T-cell (primary cell): Measurements from ENCODE around the gene SGSM1. TPM values are rescaled to one million over a fixed set of nuclear protein-coding genes. Genes with fewer than 3 reads are reported as not detected.

Source experiments
- ATAC-seq, 4 experiments: fragments of 200-7000 bp in 3 of 4; fragments of 150-1000 bp in 1 of 4; cut with Tn5 transposase; replicated peaks in 1 of 4; 1 replicate in 3 of 4; 2 replicates in 1 of 4; pipeline ENCODE4 v1.10.0; 2021; ENCODE audit warnings: moderate library complexity in 3 of 4, mild to moderate bottlenecking in 2 of 4, moderate number of reproducible peaks in 1 of 4
- CTCF ChIA-PET, 2 donors: fragments of 300-600 bp; sonication (Branson Sonifier 250); formaldehyde crosslinking; loops; one replicate each; lab custom pipeline; 2022; ENCODE audit warnings: antibody characterized with exemption in 2 of 2; lab: Charles Lee
- POLR2A ChIA-PET, 2 donors: fragments of 300-600 bp; sonication (Branson Sonifier 250); formaldehyde crosslinking; loops; one replicate each; lab custom pipeline; 2022; ENCODE audit warnings: antibody characterized with exemption in 2 of 2; lab: Charles Lee
- DNase-seq, 35 experiments: peaks; one replicate each; pipeline versions ENCODE4 v3.0.0 to v3.0.0-alpha.2; 2013 to 2023
- H3K27ac ChIP-seq: one replicate; pipeline ENCODE4 v1.5.1; 2013; ENCODE audit warnings: low read length
- H3K27me3 ChIP-seq, 2 experiments: replicated peaks in 1 of 2; 1 replicate in 1 of 2; 2 replicates in 1 of 2; pipeline versions ENCODE4 v1.6.1 to v1.7.0; 2013; ENCODE audit warnings: low read length in 1 of 2, mixed read lengths in 1 of 2; ENCODE audit not compliant: control insufficient read depth in 2 of 2, insufficient read depth in 2 of 2; ENCODE audit errors: extremely low read depth in 1 of 2
- H3K36me3 ChIP-seq, 2 donors: 1 replicate in 1 of 2; 2 replicates in 1 of 2; pipeline versions ENCODE4 v1.6.1 to v1.7.0; 2013; ENCODE audit warnings: low read length in 1 of 2; ENCODE audit not compliant: control insufficient read depth in 2 of 2, insufficient read depth in 1 of 2; ENCODE audit errors: extremely low read depth in 1 of 2
- H3K4me1 ChIP-seq, 2 experiments: 1 replicate in 1 of 2; 2 replicates in 1 of 2; pipeline versions ENCODE4 v1.6.1 to v1.7.0; 2013; ENCODE audit warnings: low read length in 2 of 2, mixed read lengths in 1 of 2; ENCODE audit not compliant: insufficient read depth in 2 of 2, control insufficient read depth in 1 of 2; ENCODE audit errors: extremely low read depth in 1 of 2
- H3K4me3 ChIP-seq, 2 donors: 1 replicate in 1 of 2; 2 replicates in 1 of 2; pipeline versions ENCODE4 v1.5.1 to v1.7.0; 2013; ENCODE audit warnings: mild to moderate bottlenecking in 2 of 2, low read length in 1 of 2, moderate library complexity in 1 of 2; ENCODE audit not compliant: control insufficient read depth in 1 of 2; ENCODE audit errors: extremely low read depth in 1 of 2
- H3K9me3 ChIP-seq: 2 replicates; pipeline ENCODE4 v1.7.0; 2013
- H3K27ac Mint-ChIP-seq, 2 donors: one replicate each; pipeline ENCODE4 v1.8.0; 2020 to 2021; ENCODE audit warnings: mild to moderate bottlenecking in 2 of 2, mixed read lengths in 2 of 2
- H3K27me3 Mint-ChIP-seq, 2 donors: one replicate each; pipeline ENCODE4 v1.8.0; 2021 to 2022; ENCODE audit warnings: mixed read lengths in 2 of 2
- H3K36me3 Mint-ChIP-seq: one replicate; pipeline ENCODE4 v1.8.0; 2021; ENCODE audit warnings: mixed read lengths
- H3K4me1 Mint-ChIP-seq, 3 donors: one replicate each; pipeline ENCODE4 v1.8.0; 2020 to 2022; ENCODE audit warnings: mixed read lengths in 3 of 3, mild to moderate bottlenecking in 1 of 3
- H3K4me3 Mint-ChIP-seq, 3 donors: one replicate each; pipeline ENCODE4 v1.8.0; 2020 to 2022; ENCODE audit warnings: mild to moderate bottlenecking in 3 of 3, mixed read lengths in 3 of 3, moderate library complexity in 3 of 3
- H3K9me3 Mint-ChIP-seq, 3 donors: one replicate each; pipeline ENCODE4 v1.8.0; 2020 to 2022; ENCODE audit warnings: mixed read lengths in 3 of 3
- WGBS: methylation state at CpG from one replicate; pipeline ENCODE4 v1.1.5; 2013; ENCODE audit warnings: missing lambda C conversion rate; ENCODE audit not compliant: insufficient coverage; 5-methylcytosine and 5-hydroxymethylcytosine counted together
- total RNA-seq, 35 experiments: library from RNA in 6 of 35; stranded (reverse) in 6 of 35; fragments of 120-200 nt in 1 of 35; gene quantifications; one replicate each; pipeline versions ENCODE4 v1.2.1 to v1.2.4 and lab custom pipeline; 2013 to 2026

The SGSM1 gene
- total RNA-seq, 5 donors from 2014 or later (not counting 1 experiment from before 2014, with no cell fraction given): 0.82 to 2.1 (median 1.7) TPM

- DNase-seq (no peak), ATAC-seq (no peak)
- H3K9me3 ChIP-seq: no peaks in the 10 kb centered on the region
- ChIA-PET POLR2A (no interaction called here), CTCF (interaction anchor here (0.6 kb wide), 2 partner anchors 48 to 325 kb away, joined by 3 read pairs; no protein-coding TSS in a partner anchor)
- H3K27ac ChIP-seq: no peak overlapping the region
- H3K27ac Mint-ChIP-seq: peak overlapping the region in 1 of 2 donors; percentile 36
- no peak overlapping the region for H3K4me3 ChIP-seq
- no peaks in the 10 kb centered on the region for H3K9me3 Mint-ChIP-seq
- H3K36me3 Mint-ChIP-seq: no peaks in the 10 kb centered on the region
- H3K4me1 Mint-ChIP-seq: no peaks in the 10 kb centered on the region
- 75% methylated on average over 34 of the region's 38 CpGs for WGBS
- peaks cover 0 to 7% of the 10 kb centered on the region in 2 donors for H3K27me3 Mint-ChIP-seq
- H3K36me3 ChIP-seq: no peaks in the 10 kb centered on the region
- no peak overlapping the region for H3K4me3 Mint-ChIP-seq
- no peaks in the 10 kb centered on the region for H3K4me1 ChIP-seq
- peaks cover 0 to 19% of the 10 kb centered on the region in 2 experiments for H3K27me3 ChIP-seq
Observed at GRCh38 chr22:24763872-24764485, 42.0 kb upstream of the SGSM1 start.

GRCh38 chr22:24765166-24765565 lies 40.8 kb upstream of the SGSM1 start:
- Mint-ChIP-seq H3K27me3 (peaks cover 0 to 9% of the 10 kb centered on the region in 2 donors), H3K27ac (no peak overlapping the region), H3K36me3 (no peaks in the 10 kb centered on the region), H3K4me1 (no peaks in the 10 kb centered on the region), H3K9me3 (no peaks in the 10 kb centered on the region), H3K4me3 (no peak overlapping the region)
- Histone ChIP-seq H3K36me3 (no peaks in the 10 kb centered on the region), H3K27me3 (peaks cover 0 to 18% of the 10 kb centered on the region in 2 experiments), H3K9me3 (no peaks in the 10 kb centered on the region), H3K4me1 (no peaks in the 10 kb centered on the region), H3K4me3 (no peak overlapping the region), H3K27ac (no peak overlapping the region)
- ChIA-PET CTCF (no interaction called here), POLR2A (no interaction called here)
- no CpG with 5 or more reads among the region's 5 CpGs for WGBS
- no peak for ATAC-seq
- no peak for DNase-seq

GRCh38 chr22:24768537-24769374 lies 37.3 kb upstream of the SGSM1 start:
- no peaks in the 10 kb centered on the region for H3K4me1 Mint-ChIP-seq
- no peaks in the 10 kb centered on the region for H3K9me3 Mint-ChIP-seq
- no peaks in the 10 kb centered on the region for H3K36me3 Mint-ChIP-seq
- ATAC-seq (peak in 3 of 4 experiments; percentile 48 to 67 (median 54)), DNase-seq (peak in 25 of 35 experiments; percentile 4 to 65 (median 23))
- Histone ChIP-seq H3K27ac (no peak overlapping the region), H3K36me3 (no peaks in the 10 kb centered on the region), H3K4me1 (no peaks in the 10 kb centered on the region), H3K9me3 (no peaks in the 10 kb centered on the region), H3K27me3 (peaks cover 0 to 26% of the 10 kb centered on the region in 2 experiments), H3K4me3 (no peak overlapping the region)
- no peak overlapping the region for H3K27ac Mint-ChIP-seq
- CTCF ChIA-PET: interaction anchor here in 1 of 2 donors (0.7 to 1.1 kb wide), 2 partner anchors 78 to 81 kb away, joined by 3 to 7 read pairs; no protein-coding TSS in a partner anchor
- H3K27me3 Mint-ChIP-seq: peaks cover 5 to 15% of the 10 kb centered on the region in 2 donors
- H3K4me3 Mint-ChIP-seq: no peak overlapping the region
- WGBS: 77% methylated on average over 3 of the region's 8 CpGs
- POLR2A ChIA-PET: no interaction called here

GRCh38 chr22:24772493-24773220 lies 33.4 kb upstream of the SGSM1 start:
- H3K27ac Mint-ChIP-seq: no peak overlapping the region
- peaks cover 9 to 21% of the 10 kb centered on the region in 2 donors for H3K27me3 Mint-ChIP-seq
- ChIA-PET CTCF (no interaction called here), POLR2A (no interaction called here)
- ATAC-seq (no peak), DNase-seq (no peak)
- Histone ChIP-seq H3K4me1 (no peaks in the 10 kb centered on the region), H3K9me3 (no peaks in the 10 kb centered on the region), H3K27me3 (peaks cover 0 to 16% of the 10 kb centered on the region in 2 experiments), H3K4me3 (no peak overlapping the region), H3K27ac (no peak overlapping the region), H3K36me3 (no peaks in the 10 kb centered on the region)
- 61% methylated on average over 4 of the region's 7 CpGs for WGBS
- peaks cover 0 to 6% (median 2%) of the 10 kb centered on the region in 3 donors for H3K4me1 Mint-ChIP-seq
- H3K4me3 Mint-ChIP-seq: no peak overlapping the region
- no peaks in the 10 kb centered on the region for H3K9me3 Mint-ChIP-seq
- H3K36me3 Mint-ChIP-seq: no peaks in the 10 kb centered on the region

- H3K9me3 ChIP-seq: no peaks in the 10 kb centered on the region
- H3K36me3 ChIP-seq: no peaks in the 10 kb centered on the region
- H3K27me3 Mint-ChIP-seq: peaks cover 9 to 23% of the 10 kb centered on the region in 2 donors
- no peak overlapping the region for H3K4me3 Mint-ChIP-seq
- 73% methylated on average over 8 of the region's 11 CpGs for WGBS
- no peak overlapping the region for H3K27ac Mint-ChIP-seq
- H3K27me3 ChIP-seq: peaks cover 0 to 16% of the 10 kb centered on the region in 2 experiments
- no peaks in the 10 kb centered on the region for H3K4me1 ChIP-seq
- H3K9me3 Mint-ChIP-seq: no peaks in the 10 kb centered on the region
- POLR2A ChIA-PET: interaction anchor here in 1 of 2 donors (0.6 kb wide), 1 partner anchor 8 kb away, joined by 5 read pairs; no protein-coding TSS in a partner anchor
- ATAC-seq (no peak), DNase-seq (no peak)
- no peak overlapping the region for H3K27ac ChIP-seq
- CTCF ChIA-PET: no interaction called here
- no peak overlapping the region for H3K4me3 ChIP-seq
- no peaks in the 10 kb centered on the region for H3K36me3 Mint-ChIP-seq
- peaks cover 0 to 6% (median 2%) of the 10 kb centered on the region in 3 donors for H3K4me1 Mint-ChIP-seq
Observed at GRCh38 chr22:24775769-24776492, 30.1 kb upstream of the SGSM1 start.
